Erythroblast (primary cell): Measurements from ENCODE around the gene SMIM29.

Experiments
- GATA1 ChIP-seq: IDR thresholded peaks from 2 replicates; pipeline ENCODE4 v1.6.1; 2011; ENCODE audit warnings: low read depth, mild to moderate bottlenecking, control low read depth, low read length, moderate library complexity
- POLR2A ChIP-seq: IDR thresholded peaks from 2 replicates; pipeline ENCODE4 v1.6.1; 2011; ENCODE audit warnings: mild to moderate bottlenecking, low read length

- TF ChIP-seq POLR2A (no peak), GATA1 (no peak)
Measured at GRCh38 chr6:34229877-34230276, 18.9 kb downstream of the SMIM29 start.
